Stimulated activated CD4-positive, alpha-beta T cell treated with anti-CD3 and anti-CD28 coated beads, Interleukin-12 subunit alpha, Interleukin-12 subunit beta, amount 100 ng/mL, for 48 hours (primary cell): ENCODE data around the gene SMOC1.

Experiments used
- DNase-seq, 3 donors: peaks; one replicate each; pipeline ENCODE4 v3.0.0-alpha.2; 2020; ENCODE audit warnings: low read depth in 2 of 3, low spot score in 1 of 3

Gene SMOC1

DNA sequence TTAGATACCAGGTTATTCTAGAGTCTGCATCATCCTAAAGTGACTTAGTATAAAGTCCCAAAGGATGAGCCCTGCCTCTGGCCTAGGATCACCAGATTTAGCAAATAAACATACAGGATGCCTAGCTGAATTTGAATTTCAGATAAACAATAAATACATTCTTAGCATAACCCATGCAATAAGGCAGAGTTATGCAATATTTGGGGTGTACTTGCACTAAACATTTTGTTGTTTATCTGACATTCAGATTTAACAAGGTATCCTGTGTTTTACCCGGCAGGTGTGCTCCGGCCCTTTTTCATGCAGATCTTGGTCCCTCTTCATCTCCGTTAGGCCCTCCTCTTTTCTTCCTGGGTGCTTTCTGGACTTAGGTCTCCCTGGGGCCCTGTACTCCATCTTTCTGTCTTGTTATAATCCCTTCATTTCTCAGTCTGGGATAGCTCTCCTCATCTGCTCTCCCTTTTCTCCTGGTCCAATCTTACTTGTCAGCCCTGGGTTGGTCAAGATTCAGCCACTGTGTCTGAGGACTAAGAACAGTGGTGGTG is 18.1 kb upstream of the SMOC1 start:
- DNase-seq, result no peak

DNA sequence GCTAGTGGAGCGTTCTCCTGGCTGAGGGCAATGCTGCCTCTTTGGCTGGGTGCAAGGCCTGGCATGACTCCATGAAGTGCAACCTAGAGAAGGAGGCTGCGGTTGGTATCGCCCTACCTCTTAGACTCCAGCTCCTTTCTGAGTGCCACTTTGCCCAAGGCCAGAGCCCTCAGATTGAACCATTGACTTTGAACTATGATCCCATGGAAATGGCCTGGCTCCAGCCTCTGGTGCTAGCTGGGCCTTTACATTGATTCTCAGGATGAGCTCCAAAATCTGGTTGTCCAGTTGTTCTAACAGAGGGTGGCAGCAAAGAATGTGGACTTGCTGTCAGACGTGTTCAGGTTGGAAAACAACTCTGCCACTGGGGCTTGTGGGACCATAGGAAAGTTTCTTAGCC is 16.1 kb upstream of the SMOC1 start:
- DNase-seq, result no peak

DNA sequence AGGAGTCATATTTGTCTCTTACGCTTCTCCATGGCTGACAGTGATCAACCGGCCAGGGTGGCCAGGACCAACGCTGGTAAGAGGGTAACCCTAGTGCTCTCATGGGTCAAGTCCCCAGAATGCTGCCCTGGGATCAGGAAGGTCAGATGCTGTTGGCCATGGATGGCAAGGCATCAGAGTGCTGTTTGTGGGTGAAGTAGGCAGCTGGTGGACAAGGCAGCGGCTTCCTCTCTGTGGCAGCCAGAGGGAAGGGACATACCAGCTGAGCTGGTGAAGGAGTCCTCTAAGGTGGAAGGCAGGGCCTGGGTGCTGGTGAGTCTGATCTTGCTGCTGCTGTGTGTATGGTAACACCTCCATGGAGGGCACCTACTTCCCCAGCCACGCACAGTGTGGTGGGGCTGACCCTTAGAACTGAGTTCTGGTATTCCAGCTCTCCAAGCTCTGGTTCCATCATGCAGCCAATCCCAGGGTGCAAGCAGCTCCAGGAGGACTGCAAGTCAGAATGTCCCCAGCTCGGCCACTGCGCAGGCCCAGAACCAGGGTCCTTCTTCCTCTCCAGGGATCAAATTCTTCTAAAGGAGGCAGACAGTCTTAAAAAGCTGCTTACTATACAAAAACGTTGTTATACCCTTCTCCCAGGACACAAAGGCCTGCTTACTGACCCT is 13.4 kb upstream of the SMOC1 start:
- DNase-seq, result no peak

DNA sequence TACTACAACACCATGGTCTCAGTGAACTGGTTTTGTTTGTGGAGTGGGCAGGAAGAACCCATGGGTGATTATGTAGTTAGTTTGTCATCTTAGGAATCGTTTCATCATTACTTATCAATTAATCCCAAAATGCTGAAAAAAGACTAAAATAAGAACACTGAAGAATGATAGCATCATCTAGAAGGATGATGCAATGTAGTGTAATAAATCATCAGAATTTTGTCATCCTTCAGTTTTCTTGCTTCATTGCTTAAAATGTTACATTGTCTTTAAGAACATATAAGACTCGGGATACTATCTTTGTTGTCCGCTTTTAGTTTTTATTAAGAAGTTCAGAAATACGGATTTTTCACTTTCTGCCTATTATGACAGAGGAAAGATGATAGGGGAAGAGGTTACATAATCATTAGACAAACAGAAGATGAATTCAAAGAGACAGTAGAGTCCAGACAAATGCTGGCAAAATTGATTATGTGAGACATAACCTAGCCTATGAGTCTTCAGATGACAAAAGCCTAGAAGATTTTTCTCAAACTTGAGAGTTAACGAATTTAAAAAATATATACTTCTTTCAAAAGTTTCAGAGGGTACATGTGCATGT is 10.8 kb upstream of the SMOC1 start:
- no peak for DNase-seq

DNA sequence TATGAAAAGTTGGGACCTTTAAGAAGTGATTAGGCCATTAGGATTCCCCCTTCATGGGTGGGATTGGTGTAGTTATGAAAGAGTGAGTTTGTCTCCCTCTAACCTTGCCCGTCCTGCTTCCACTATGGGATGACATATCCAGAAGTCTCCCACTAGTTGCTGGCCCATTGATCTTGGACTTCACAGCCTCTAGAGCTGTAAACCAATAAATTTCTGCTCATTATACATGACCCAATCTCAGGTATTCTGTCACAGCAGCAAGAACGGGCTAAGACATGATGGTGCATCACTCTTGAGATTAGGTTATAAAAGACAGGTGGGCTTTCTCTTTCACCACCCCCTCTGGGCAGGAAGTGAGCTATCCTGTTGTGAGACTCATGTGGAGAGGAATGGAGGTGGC is 8.6 kb upstream of the SMOC1 start:
- DNase-seq, result no peak

DNA sequence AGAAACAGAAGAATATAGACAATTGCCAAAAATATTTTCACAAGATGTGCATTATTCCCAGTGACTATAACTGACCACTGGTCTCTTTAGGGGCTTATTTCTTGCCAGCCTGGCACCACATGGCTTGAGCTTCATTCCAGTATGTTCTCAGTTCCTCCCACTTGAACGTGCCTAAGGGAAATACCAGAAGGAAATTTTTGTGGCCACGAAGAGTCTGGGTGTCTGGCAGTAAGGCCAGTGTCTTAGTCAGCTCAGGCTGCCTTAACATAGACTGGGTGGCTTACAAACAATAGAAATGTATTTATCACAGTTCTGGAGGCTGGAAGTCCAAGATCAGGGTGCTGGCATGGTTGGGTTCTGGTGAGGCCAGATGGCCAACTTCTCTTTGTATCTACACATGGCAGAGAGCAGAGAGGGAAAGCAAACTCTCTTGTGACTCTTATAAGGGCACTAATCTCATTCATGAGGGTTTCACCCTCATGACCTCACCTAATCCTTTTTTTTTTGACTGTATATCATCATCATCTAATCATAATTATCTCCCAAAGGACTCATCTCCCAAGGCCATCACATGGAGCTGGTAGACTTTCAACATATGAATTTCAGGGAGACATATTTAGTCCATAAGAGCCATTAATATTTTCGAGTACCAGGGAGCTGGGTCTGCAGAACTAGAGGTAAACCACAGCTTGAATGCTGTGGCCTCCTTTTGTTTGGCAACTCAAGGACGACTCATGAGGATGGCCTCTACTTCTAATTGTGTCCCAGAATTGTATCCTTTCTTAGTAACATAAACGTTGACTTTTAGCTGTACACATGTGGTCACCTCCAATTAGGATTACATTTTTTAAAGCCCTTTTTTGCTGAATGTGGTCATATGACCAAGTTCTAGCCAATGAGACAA is 5.1 kb upstream of the SMOC1 start:
- no peak for DNase-seq

DNA sequence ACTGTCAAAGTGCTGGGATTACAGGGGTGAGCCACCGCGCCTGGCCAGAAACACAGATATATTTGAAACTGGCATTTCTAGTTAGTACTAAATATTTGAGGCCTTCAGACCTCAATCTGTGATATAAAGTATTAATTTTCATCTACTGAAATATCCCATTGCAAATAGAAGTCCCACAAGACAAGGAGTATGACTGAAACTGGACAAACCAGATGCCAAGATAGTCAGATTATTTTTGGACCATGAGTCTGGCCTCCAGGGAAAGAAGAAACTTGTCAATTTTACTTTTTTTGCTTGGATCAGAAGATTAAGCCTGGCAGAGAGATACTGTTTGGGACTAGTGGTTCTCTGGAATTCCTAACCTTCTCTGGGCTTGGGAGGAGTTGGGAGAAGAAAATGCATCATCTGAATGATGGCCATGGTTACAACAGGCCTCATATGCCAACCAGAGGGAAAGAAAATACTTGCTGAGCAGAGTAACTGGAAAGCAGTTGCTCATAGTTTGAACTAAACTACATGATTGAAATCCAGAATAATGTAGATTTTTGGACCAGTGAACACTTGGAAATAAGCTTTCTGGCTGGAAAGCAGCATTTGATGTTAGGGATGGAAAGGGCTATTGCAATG is 2.9 kb upstream of the SMOC1 start:
- no peak for DNase-seq

DNA sequence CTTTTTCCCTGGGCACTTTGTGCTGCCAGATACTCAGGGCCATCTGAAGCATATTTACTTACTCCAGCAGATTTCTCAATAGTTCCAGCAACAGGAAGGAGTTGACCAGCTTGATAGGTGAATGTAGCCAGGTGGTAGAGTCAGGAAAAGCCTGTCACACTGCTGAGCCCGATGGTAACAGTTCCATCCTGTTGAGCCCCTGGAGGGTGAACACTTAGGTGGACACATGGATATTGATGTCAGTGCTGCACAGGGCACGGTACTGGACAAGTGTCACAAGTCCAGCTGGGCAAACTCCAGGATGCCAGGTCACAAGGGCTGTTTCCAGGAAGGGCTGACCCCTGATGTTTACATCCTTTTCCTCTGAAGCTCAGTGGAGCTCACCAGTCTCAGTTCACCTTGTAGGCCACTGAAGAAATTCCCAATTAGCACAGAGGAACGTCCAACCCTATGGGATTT is 2.3 kb upstream of the SMOC1 start:
- no peak for DNase-seq

DNA sequence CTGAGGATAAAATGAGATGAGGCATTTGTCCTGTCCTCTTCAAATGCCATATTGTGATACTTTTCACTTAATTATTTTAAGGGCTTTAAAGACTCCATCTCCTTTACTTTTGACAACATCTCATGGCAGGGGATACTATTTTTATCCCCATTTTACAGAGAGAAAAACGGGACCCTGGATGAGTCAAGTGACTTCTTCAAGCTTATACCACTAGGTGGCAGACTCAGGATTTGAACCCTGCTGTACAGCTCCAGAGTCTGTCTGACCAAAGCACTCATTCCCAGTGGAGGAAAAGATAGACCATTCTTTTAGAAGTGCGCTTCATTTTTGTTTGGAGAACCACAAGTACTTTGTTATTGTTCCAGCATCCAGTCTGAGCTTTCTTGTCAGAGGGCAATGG is 1.7 kb upstream of the SMOC1 start:
- DNase-seq, result no peak

DNA sequence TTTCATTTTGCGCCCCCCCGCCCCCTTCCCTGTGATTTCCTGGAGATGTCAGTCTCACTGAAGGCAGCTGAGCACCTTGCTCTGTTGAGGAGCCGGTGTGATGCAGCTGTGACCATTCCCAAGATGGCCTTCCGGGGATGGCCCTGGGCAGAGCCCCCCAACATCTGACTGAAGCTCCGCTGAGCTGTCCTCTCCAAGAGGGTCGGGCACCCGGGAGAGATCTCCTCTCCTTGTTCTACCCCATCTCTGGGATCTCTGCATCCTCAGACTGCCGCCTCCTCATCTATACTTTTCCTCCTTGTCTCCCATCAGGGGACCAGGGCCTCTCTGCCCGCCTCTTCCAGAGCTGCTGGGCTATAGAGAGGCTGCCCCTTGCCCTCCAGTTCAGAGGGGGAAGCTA is 965 bp upstream of the SMOC1 start:
- DNase-seq, result no peak

DNA sequence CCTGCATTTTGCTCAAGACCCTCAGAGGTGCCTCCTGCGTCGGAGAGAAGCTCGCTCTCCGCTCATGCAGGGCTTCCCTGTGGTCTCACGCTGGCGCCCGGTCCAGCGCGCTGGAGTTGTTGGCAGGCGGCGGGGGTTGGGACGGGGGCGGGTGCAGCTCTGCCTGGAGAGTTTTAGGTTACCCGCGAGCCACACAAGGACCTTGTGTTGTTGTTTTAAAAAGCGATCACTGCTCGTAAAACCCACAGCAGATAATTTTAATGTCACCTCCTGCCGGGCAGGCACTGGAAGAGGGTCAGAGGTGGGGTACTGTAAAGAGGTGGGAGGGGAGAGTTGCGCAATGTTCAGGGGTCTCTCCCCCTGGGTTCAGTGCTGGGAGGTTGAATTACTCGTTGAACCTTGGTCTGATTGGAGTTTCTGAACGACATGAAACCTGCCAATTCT is 850 bp downstream of the SMOC1 start:
- no peak for DNase-seq

DNA sequence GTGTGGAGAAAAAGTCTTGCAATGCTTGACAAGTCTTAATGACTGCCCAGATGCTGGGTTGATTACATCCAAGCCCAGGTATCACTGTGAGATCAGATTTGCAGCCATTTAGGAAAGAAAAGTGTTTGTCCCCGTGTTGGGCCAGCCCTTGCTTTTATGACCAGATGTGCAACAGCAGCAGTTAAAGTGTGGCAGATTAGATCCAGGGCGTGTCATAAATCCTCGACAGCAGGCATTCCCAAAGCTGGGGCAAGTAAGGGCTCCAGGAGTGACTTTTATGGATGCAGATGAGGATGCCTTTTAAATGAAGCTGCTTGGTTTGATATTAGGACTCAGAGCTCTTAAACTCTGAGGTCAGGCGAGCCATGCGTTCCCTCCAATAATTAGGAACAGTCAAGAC is 1.7 kb downstream of the SMOC1 start:
- DNase-seq, result no peak

DNA sequence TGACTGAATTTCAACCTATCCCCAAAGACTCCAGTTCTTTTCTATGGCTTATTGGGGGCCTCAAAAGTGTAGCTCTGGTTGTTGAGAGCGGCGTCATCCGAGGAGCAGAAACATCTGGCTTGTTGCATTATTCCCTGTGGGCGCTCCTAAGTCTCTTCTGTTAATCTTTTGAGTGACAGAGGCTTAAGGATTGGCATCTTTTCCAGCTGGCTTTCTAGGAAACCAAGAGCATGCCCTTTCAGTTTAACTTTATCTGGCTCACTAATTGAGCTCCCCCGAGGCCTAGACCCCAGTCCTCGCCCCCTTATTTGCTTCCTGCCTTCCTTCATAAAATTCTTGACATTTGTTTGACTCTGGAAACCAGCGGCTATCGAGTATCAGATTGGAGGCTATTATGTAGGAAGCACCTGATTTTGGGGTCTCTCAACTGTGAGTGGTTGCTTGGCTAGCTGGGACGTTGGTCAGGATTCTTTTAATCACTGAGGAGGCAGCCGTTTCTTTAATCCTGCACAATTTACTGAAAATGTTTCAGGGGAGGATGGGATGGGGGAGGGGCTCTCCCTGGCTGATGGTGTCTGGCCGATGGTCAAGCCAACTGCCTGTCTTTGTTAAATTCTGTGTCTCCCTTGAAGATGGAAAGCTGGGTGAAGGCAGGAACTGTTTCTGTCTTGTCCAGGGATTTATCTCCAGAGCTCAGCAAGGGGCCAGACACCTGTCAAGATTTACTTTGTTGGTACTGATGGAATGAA is 3.1 kb downstream of the SMOC1 start:
- DNase-seq, result no peak

DNA sequence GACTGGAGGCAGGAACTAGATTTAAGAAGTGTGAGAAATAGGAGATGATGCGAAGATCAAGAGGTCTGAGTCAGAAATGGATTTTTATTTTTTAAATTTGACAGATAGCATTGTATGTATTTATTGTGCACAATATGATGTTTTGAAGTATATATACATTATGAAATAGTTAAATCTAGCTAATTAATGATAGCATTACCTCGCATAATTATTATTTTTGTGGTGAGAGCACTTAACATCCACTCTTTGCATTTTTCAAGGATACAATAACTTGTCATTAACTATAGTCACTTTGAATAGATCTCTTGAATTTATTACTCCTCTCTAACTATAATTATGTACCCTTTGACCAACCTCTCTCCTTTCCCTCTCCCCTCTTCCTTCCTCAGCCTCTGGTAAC is 3.7 kb downstream of the SMOC1 start:
- no peak for DNase-seq

DNA sequence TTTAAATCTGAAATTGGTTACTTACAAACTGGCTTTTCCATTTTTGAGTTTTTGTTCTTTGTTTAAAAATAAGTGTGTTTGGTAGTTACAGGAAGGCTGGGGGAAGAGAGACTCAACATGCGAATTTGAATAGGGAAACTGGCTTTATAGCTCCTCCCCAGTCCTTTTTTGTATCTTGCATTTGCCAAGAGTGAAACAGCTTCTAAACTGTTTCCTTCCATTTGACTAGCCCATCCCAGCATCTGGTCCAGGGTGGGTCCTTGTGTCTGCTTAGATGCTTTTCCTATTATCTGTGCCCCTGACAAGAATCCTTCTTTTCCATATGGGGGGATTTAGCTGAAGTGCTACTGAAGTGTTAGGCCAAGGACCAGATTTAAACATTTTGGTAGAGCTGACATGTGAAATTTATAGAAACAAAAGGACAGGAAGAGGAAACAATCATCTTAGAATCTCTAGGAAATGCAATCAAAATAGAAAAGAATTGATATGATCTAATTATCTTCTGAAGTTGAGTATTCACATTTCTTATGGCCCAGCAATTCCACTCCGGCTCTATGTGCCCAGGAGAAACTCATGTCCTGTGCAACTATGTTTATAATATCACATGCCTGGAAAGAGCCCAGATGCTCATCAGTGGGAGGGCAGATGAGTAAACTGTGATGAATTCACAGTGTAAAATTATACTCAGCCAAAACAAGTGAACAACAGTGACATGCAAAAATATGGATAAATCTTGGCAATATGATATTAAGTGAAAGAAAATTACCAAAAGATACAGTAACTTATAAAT is 7.4 kb downstream of the SMOC1 start:
- no peak for DNase-seq

DNA sequence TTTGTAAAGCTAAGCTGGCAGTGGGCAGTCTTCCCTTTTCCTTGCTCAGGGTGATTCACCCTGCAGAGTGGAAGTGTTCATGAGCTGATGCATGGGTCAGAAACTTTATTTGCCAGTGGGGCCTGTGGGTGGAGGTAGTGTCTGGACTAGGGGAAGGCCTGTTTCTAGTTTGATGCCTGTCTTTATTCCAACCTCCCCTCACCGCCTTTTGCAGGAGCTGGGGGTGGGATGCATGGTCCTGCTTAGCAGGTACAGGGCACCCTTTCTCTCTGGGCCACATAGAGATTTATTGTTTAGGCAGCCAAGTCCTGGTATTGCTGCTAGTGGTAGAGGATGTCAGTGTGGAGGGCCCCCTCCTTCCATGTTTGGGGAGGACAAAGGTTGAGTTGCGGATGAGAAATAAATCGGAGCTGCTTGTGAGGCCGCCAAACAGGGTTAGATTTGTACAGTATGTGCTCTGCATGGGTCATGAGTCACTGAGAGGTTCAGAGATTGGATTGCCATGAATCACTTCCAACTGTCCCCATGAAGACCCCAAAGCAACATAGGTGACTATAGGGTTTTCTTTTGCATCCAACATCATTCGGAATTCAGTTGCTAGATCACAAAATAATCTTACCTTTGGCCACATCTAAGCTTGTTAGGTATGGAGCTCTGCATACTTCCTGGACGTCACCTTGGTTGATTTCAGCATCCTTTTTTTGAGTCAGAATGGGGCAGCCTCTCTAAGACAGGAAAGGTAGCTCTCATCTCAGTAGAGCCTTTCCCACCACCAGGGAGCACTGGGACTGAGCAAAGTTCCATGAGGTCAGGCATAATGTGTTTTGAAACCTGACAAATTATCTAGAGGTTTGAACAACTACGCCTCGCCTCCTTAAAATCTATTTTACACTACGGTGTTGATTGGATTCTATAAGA is 8.8 kb downstream of the SMOC1 start:
- DNase-seq, result no peak

DNA sequence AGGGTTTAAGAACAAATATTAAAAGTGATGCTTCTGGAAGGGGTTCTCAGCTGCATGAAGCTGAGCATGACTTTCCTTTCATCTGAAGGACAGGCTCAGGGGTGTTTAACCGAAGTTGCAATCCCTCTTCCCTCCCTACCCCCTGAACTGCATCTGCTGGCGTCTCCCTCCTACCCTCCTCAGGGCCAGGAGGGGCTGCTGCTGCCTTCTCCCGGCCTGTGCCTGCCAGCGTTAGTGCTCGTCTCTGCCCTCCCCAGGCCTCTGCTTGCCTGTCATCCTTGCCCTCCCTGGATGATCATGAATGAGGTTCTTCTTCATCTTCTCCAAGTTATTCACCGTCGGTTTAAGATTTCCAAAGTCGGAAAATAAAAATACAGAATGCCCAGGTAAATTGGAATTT is 12.2 kb downstream of the SMOC1 start:
- DNase-seq, result no peak

DNA sequence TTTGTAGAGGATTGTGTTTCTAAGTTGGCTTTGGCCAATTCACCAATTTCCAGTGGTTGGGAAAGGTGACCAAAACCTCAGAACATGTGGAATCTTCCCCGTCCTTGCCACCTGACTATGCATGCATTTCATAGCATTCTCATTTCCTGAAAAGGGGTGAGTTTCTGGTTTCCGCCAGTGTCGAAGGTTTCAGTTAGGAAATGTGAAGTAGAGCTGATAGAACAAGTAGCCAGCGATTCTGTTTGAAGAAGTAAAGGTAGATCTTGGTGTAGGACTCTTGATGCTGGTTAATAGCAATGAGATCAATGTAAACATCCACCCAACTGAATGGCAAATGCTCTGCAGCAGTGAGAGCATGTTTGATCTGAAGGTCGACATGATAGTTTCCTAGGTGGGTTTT is 15.9 kb downstream of the SMOC1 start:
- DNase-seq, result no peak

DNA sequence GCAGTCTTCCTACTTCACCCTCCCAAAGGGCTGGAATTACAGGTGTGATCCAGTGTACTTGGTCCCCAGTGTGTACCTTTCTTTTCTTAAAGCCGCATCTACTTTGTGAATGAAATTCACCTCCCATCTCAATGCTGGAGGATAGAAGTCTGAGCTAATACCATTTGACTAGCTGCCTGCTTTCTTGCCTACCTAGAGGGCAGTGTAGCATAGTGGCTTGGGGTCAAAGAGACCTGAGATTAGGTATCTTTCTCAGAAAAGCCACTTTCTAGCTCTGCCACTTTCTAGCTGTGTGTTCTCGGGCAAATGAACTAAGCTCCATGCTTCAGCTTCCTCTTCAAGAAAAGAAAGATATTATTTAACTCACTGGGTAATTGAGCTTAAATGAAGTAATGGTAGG is 16.9 kb downstream of the SMOC1 start:
- DNase-seq, result no peak
